ENCODE results near the gene LIN28B. TPM values are rescaled to one million over a fixed set of nuclear protein-coding genes. Genes with fewer than 3 reads are reported as not detected.
"Not testable (repeated sequence)": the region's sequence is repeated elsewhere in the genome, so short reads cannot be mapped to it uniquely, and the experiment has no call there.

Gene LIN28B
- total RNA-seq, 1 donor from 2014 or later = 73.2 TPM

DNA sequence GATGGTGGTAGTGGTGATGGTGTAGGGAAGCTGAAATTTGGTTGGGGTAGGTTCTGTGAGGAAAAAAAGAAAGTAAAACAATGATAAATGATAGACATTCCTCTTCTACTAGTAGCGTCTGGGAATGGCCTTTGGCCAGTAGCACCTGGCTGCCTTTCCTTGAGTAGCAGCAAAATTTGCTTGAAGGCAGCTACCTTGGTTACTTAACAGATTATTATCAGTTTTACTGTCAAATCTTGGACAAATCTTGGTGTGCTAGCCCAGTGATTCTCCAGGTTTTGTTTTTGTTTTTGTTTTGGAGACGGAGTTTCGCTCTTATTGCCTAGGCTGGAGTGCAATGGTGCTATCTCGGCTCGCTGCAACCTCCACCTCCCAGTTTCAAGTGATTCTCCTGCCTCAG is 26.4 kb downstream of the LIN28B start:
- Mint-ChIP-seq H3K4me3 (no peak overlapping the region), H3K36me3 (ENCODE audit: low read depth) (peaks cover 23% of the 10 kb centered on the region), H3K27me3 (ENCODE audit: low read depth) (no peaks in the 10 kb centered on the region), H3K4me1 (peaks cover 13% of the 10 kb centered on the region), H3K27ac (ENCODE audit: unreplicated experiment) (no peak overlapping the region), H3K9me3 (no peaks in the 10 kb centered on the region)
- DNase-seq (ENCODE audit: low read depth, low spot score) = no peak
- TF ChIP-seq, protein P1, sequence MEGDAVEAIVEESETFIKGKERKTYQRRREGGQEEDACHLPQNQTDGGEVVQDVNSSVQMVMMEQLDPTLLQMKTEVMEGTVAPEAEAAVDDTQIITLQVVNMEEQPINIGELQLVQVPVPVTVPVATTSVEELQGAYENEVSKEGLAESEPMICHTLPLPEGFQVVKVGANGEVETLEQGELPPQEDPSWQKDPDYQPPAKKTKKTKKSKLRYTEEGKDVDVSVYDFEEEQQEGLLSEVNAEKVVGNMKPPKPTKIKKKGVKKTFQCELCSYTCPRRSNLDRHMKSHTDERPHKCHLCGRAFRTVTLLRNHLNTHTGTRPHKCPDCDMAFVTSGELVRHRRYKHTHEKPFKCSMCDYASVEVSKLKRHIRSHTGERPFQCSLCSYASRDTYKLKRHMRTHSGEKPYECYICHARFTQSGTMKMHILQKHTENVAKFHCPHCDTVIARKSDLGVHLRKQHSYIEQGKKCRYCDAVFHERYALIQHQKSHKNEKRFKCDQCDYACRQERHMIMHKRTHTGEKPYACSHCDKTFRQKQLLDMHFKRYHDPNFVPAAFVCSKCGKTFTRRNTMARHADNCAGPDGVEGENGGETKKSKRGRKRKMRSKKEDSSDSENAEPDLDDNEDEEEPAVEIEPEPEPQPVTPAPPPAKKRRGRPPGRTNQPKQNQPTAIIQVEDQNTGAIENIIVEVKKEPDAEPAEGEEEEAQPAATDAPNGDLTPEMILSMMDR (conservative IDR thresholded peaks at IDR 0.05) = no peak

- Mint-ChIP-seq H3K4me1 (peaks cover 11% of the 10 kb centered on the region), H3K36me3 (ENCODE audit: low read depth) (peaks cover 21% of the 10 kb centered on the region), H3K9me3 (no peaks in the 10 kb centered on the region), H3K27me3 (ENCODE audit: low read depth) (no peaks in the 10 kb centered on the region), H3K27ac (ENCODE audit: unreplicated experiment) (no peak overlapping the region), H3K4me3 (no peak overlapping the region)
- TF ChIP-seq, protein P1 (conservative IDR thresholded peaks at IDR 0.05) = no peak
- no peak for DNase-seq (ENCODE audit: low read depth, low spot score)
Observed at GRCh38 chr6:104983776-104984175, 26.9 kb downstream of the LIN28B start.

DNA sequence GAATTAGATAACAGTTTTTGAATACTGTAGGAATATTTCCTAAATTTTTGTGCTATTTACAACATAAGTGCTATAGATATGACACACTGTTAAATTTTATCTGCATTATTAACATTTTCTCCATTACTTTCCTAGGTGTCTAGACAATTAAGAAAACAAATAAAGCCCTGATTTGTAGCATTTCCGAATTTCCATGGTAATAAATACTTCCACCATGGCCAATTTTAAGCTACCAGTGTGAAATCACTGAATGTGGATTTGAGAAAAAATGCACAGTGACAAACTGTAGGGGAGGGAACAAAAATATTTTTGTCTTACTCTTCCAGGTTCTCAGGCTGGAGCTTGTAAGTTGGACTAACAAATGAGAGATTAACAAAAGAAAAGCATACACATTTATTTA is 27.9 kb downstream of the LIN28B start:
- TF ChIP-seq, protein P1 (conservative IDR thresholded peaks at IDR 0.05) = no peak
- Mint-ChIP-seq H3K27ac (ENCODE audit: unreplicated experiment) (no peak overlapping the region), H3K9me3 (no peaks in the 10 kb centered on the region), H3K36me3 (ENCODE audit: low read depth) (peaks cover 20% of the 10 kb centered on the region), H3K27me3 (ENCODE audit: low read depth) (no peaks in the 10 kb centered on the region), H3K4me1 (peaks cover 10% of the 10 kb centered on the region), H3K4me3 (no peak overlapping the region)
- DNase-seq (ENCODE audit: low read depth, low spot score) = no peak

DNA sequence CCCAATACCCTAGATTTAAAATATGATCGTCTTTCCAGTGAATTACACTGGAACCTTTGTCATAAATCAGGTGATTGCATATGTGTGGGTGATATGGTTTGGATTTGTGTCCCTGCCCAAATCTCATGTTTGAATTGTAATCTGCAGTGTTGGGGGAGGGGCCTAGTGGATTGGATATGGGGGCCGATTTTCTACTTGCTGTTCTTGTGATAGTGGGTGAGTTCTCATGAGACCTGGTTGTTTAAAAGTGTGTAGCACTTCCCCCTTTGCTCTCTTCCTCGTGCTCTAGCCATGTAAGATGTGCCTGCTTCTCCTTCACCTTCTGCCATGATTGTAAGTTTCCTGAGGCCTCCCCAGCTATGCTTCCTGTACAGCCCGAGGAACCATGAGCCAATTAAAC is 29.0 kb downstream of the LIN28B start:
- not testable (repeated sequence) for H3K9me3 Mint-ChIP-seq; DNase-seq (ENCODE audit: low read depth, low spot score); H3K4me1 Mint-ChIP-seq; H3K27ac Mint-ChIP-seq (ENCODE audit: unreplicated experiment); H3K27me3 Mint-ChIP-seq (ENCODE audit: low read depth); H3K4me3 Mint-ChIP-seq
- H3K36me3 Mint-ChIP-seq (ENCODE audit: low read depth) = peaks cover 24% of the 10 kb centered on the region

DNA sequence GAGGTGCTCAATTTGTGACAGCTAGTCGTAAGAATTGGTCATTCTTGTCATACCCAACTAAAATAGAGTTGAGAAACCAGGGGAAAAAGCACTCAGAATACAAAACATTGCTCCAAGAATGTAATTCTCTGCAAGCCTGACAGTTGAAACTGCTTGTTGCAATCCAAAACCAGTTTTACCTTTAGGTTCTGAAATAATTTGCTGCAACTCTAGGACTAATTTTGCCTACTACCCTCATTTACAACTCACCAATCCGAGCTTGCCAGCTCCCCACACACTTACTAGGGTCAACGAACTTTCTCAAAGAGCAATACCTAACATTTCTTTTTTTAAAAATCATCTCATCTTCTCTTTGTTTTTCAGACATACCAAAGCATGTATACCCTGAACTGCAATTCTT is 29.7 kb downstream of the LIN28B start:
- DNase-seq (ENCODE audit: low read depth, low spot score) = no peak
- Mint-ChIP-seq H3K9me3 (no peaks in the 10 kb centered on the region), H3K36me3 (ENCODE audit: low read depth) (peaks cover 24% of the 10 kb centered on the region), H3K27me3 (ENCODE audit: low read depth) (no peaks in the 10 kb centered on the region), H3K4me3 (no peak overlapping the region), H3K4me1 (no peaks in the 10 kb centered on the region), H3K27ac (ENCODE audit: unreplicated experiment) (no peak overlapping the region)
- TF ChIP-seq, protein P1 (conservative IDR thresholded peaks at IDR 0.05) = no peak

GRCh38 chr6:104987218-104987617 is 30.3 kb downstream of the LIN28B start:
- DNase-seq (ENCODE audit: low read depth, low spot score) = no peak
- Mint-ChIP-seq H3K9me3 (no peaks in the 10 kb centered on the region), H3K36me3 (ENCODE audit: low read depth) (peaks cover 27% of the 10 kb centered on the region), H3K27me3 (ENCODE audit: low read depth) (no peaks in the 10 kb centered on the region), H3K4me3 (no peak overlapping the region), H3K27ac (ENCODE audit: unreplicated experiment) (no peak overlapping the region), H3K4me1 (no peaks in the 10 kb centered on the region)
- TF ChIP-seq, protein P1 (conservative IDR thresholded peaks at IDR 0.05) = no peak
